GM12872 (cell line): ENCODE results near the gene UNC5B.

Experiments used
- CTCF ChIP-seq: IDR thresholded peaks from 3 replicates; pipeline ENCODE4 v1.5.1; 2011; ENCODE audit warnings: low read depth, mild to moderate bottlenecking, low read length, moderate library complexity; ENCODE audit not compliant: insufficient read depth

Gene UNC5B

GRCh38 chr10:71207578-71207977, 4.8 kb upstream of the UNC5B start:
- no peak for TF ChIP-seq CTCF

- no peak for TF ChIP-seq CTCF
Measured at GRCh38 chr10:71209352-71209715, 3.0 kb upstream of the UNC5B start.

GRCh38 chr10:71209731-71210541, 2.4 kb upstream of the UNC5B start:
- TF ChIP-seq CTCF: no peak

- TF ChIP-seq CTCF: no peak
Measured at GRCh38 chr10:71210542-71210871, 1.9 kb upstream of the UNC5B start.

- no peak for TF ChIP-seq CTCF
Measured at GRCh38 chr10:71211053-71211452, 1.3 kb upstream of the UNC5B start.

- no peak for TF ChIP-seq CTCF
Measured at GRCh38 chr10:71211775-71212317, 524 bp upstream of the UNC5B start.

GRCh38 chr10:71213127-71213621, 804 bp downstream of the UNC5B start:
- no peak for TF ChIP-seq CTCF
